PFSK-1 (cell line): Measurements from ENCODE around the gene CXCL12.

Experiments
- FOXP2 ChIP-seq: optimal IDR thresholded peaks from 2 replicates; pipeline ENCODE3; 2011; ENCODE audit warnings: borderline replicate concordance, control low read depth, inconsistent platforms; ENCODE audit not compliant: insufficient read depth; ENCODE audit errors: extremely low read length, extremely low read depth
- POLR2AphosphoS5 ChIP-seq: IDR thresholded peaks from 2 replicates; pipeline ENCODE4 v1.6.1; 2012; ENCODE audit warnings: low read depth, mild to moderate bottlenecking, control low read depth, low read length, moderate library complexity
- SIN3A ChIP-seq: IDR thresholded peaks from 2 replicates; pipeline ENCODE4 v1.6.1; 2012; ENCODE audit warnings: mild to moderate bottlenecking, low read length, moderate library complexity, borderline replicate concordance; ENCODE audit not compliant: insufficient read depth
- TAF1 ChIP-seq: IDR thresholded peaks from 2 replicates; pipeline ENCODE4 v1.6.1; 2012; ENCODE audit warnings: low read length, control low read depth, borderline replicate concordance; ENCODE audit not compliant: insufficient read depth
- TF ChIP-seq, protein P1 (sequence below), 2 experiments: IDR thresholded peaks; 2 replicates each; pipeline versions ENCODE4 v1.6.1 to v1.8.0; 2011 to 2012; ENCODE audit warnings: low read depth in 2 of 2, low read length in 2 of 2, control low read depth in 1 of 2, inconsistent platforms in 1 of 2, mild to moderate bottlenecking in 1 of 2, moderate library complexity in 1 of 2; ENCODE audit not compliant: insufficient read depth in 1 of 2

CXCL12 gene

DNA sequence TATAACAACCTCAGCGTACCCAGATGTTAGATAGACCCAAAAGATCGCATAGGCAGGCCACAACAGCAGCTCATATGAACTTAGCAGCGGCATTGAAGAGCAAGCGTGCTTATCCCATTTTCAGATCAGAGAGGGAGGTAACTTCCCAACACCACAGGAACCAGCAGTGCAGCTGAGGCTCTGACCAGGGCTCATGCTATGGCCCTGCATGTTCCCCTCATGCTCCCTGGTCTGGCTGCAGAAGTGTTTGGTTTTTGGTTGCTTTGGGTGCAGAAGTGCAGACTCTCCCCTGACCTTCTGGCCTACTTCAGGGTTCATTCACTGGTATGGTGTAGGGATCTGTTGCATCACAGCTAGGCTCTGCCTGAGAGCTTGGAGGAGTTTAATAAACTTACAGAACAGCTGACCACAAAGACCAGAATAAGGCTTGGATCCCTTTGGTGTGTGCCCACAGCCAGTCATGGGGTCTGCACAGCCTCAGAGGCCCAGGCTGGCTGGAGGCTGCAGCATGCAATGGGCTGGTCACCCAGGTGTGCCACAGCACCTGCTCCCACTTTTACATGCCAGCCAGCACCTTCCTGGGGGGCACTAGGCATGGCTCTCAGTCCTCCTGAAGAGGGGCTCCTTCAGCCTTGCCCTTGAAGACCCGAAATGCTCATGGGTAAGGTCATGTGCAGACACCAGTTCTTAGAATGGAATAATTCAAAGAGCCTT is 9.1 kb upstream of the CXCL12 start:
- no peak for TF ChIP-seq SIN3A
- TF ChIP-seq, protein P1, sequence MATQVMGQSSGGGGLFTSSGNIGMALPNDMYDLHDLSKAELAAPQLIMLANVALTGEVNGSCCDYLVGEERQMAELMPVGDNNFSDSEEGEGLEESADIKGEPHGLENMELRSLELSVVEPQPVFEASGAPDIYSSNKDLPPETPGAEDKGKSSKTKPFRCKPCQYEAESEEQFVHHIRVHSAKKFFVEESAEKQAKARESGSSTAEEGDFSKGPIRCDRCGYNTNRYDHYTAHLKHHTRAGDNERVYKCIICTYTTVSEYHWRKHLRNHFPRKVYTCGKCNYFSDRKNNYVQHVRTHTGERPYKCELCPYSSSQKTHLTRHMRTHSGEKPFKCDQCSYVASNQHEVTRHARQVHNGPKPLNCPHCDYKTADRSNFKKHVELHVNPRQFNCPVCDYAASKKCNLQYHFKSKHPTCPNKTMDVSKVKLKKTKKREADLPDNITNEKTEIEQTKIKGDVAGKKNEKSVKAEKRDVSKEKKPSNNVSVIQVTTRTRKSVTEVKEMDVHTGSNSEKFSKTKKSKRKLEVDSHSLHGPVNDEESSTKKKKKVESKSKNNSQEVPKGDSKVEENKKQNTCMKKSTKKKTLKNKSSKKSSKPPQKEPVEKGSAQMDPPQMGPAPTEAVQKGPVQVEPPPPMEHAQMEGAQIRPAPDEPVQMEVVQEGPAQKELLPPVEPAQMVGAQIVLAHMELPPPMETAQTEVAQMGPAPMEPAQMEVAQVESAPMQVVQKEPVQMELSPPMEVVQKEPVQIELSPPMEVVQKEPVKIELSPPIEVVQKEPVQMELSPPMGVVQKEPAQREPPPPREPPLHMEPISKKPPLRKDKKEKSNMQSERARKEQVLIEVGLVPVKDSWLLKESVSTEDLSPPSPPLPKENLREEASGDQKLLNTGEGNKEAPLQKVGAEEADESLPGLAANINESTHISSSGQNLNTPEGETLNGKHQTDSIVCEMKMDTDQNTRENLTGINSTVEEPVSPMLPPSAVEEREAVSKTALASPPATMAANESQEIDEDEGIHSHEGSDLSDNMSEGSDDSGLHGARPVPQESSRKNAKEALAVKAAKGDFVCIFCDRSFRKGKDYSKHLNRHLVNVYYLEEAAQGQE (IDR thresholded peaks at IDR 0.05; ENCODE audit: insufficient read depth in 1 of 2, low read depth in 2 of 2, low read length in 2 of 2) = no peak
- TF ChIP-seq FOXP2 = no peak
- no peak for TF ChIP-seq TAF1
- no peak for TF ChIP-seq POLR2AphosphoS5

GRCh38 chr10:44393051-44393630 is 8.2 kb upstream of the CXCL12 start:
- TF ChIP-seq TAF1 = no peak
- TF ChIP-seq FOXP2 = no peak
- TF ChIP-seq, protein P1 (IDR thresholded peaks at IDR 0.05; ENCODE audit: insufficient read depth in 1 of 2, low read depth in 2 of 2, low read length in 2 of 2) = no peak
- TF ChIP-seq SIN3A = no peak
- TF ChIP-seq POLR2AphosphoS5 = no peak

DNA sequence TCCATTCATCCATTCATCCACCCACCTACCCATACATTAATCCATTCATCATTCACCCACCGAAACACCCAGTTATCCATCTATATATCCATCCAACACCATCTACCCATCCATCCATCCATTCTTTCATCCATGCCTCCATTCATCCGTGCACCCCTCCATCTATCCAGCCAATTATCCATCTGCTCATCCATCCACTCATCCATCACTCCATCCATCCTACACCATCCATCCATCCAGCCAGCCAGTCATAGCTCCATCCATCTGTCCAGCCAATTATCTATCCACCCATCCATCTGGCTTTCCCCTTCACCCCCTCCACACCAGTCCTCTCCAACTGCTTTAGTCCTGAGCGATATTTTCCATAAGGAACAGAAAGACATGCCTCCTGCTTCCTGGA is 7.5 kb upstream of the CXCL12 start:
- TF ChIP-seq POLR2AphosphoS5 (no peak), TAF1 (no peak), SIN3A (no peak), FOXP2 (no peak)
- TF ChIP-seq, protein P1 (IDR thresholded peaks at IDR 0.05; ENCODE audit: insufficient read depth in 1 of 2, low read depth in 2 of 2, low read length in 2 of 2) = no peak

GRCh38 chr10:44391981-44392380 is 7.1 kb upstream of the CXCL12 start:
- TF ChIP-seq SIN3A (no peak), TAF1 (no peak), POLR2AphosphoS5 (no peak), FOXP2 (no peak)
- TF ChIP-seq, protein P1 (IDR thresholded peaks at IDR 0.05; ENCODE audit: insufficient read depth in 1 of 2, low read depth in 2 of 2, low read length in 2 of 2) = no peak
